GM12878 (cell line): ENCODE results near the gene TAS2R14. TPM values are rescaled to one million over a fixed set of nuclear protein-coding genes. Genes with fewer than 3 reads are reported as not detected.

Experiments used
- ATAC-seq: fragments of 200-7000 bp; cut with Tn5 transposase; 3 replicates; pipeline ENCODE4 v1.9.1; 2020; ENCODE audit warnings: mild to moderate bottlenecking, moderate library complexity
- BruUV-seq: library from RNA; stranded (reverse); fragments of 400-500 nt; replicated peaks from 2 replicates; lab custom pipeline; 2021; lab: Mats Ljungman, UMichigan
- CTCF ChIA-PET: fragments of 300-600 bp; sonication (Branson Sonifier 250); formaldehyde crosslinking; extraction: SDS; loops from one replicate; lab custom pipeline; 2021; ENCODE audit warnings: inconsistent platforms; lab: Yijun Ruan, JAX
- POLR2A ChIA-PET: fragments of 350-600 bp; formaldehyde crosslinking; extraction: SDS; loops from one replicate; lab custom pipeline; 2021; ENCODE audit warnings: inconsistent platforms; lab: Charles Lee
- RAD21 ChIA-PET: fragments of 300-600 bp; sonication (Branson Sonifier 250); formaldehyde crosslinking; loops from one replicate; lab custom pipeline; 2023; ENCODE audit warnings: antibody characterized with exemption; ENCODE audit not compliant: unreplicated experiment; lab: Charles Lee
- SMC1A ChIA-PET: fragments of 300-600 bp; sonication (Branson Sonifier 250); formaldehyde crosslinking; loops from one replicate; lab custom pipeline; 2023; ENCODE audit not compliant: unreplicated experiment, uncharacterized antibody; lab: Charles Lee
- DNase-seq: peaks from one replicate; pipeline ENCODE4 v3.0.0-alpha.2; 2011; ENCODE audit warnings: low read depth, low spot score
- FAIRE-seq: peaks from 3 replicates; lab custom pipeline; 2011; peaks lifted over from hg19 to GRCh38; lab: Jason Lieb, UNC
- H2AFZ ChIP-seq: 2 replicates; pipeline ENCODE4 v1.6.0; 2011; ENCODE audit warnings: low read depth, low read length, control low read depth; ENCODE audit not compliant: control insufficient read depth
- H3K27ac ChIP-seq: 2 replicates; pipeline ENCODE4 v1.5.1; 2011; ENCODE audit warnings: control low read depth; ENCODE audit not compliant: control insufficient read depth, insufficient read depth
- H3K27me3 ChIP-seq, 2 experiments: replicated peaks in 1 of 2; 2 replicates each; pipeline versions ENCODE4 v1.6.0 to v1.6.1; 2011; ENCODE audit warnings: low read length in 1 of 2; ENCODE audit not compliant: control insufficient read depth in 2 of 2, insufficient read depth in 2 of 2
- H3K36me3 ChIP-seq, 2 experiments: 2 replicates each; pipeline ENCODE4 v1.5.1; 2011; ENCODE audit warnings: low read length in 1 of 2; ENCODE audit not compliant: control insufficient read depth in 2 of 2, insufficient read depth in 2 of 2
- H3K4me1 ChIP-seq: 2 replicates; pipeline ENCODE4 v1.6.1; 2011; ENCODE audit warnings: mild to moderate bottlenecking, low read length, moderate library complexity, mixed read lengths; ENCODE audit not compliant: control insufficient read depth, insufficient read depth
- H3K4me2 ChIP-seq: 2 replicates; pipeline ENCODE4 v1.6.0; 2011; ENCODE audit warnings: control low read depth; ENCODE audit not compliant: control insufficient read depth, insufficient read depth
- H3K4me3 ChIP-seq: fragments of 200-600 bp; sonication (generic); 2 replicates; pipeline ENCODE4 v1.5.1; 2016
- H3K79me2 ChIP-seq: 2 replicates; pipeline ENCODE4 v1.6.0; 2011; ENCODE audit warnings: low read length; ENCODE audit not compliant: control insufficient read depth, insufficient read depth
- H3K9ac ChIP-seq: 2 replicates; pipeline ENCODE4 v1.8.0; 2011; ENCODE audit warnings: low read length, control low read depth, mixed read lengths; ENCODE audit not compliant: control insufficient read depth, insufficient read depth
- H3K9me3 ChIP-seq: replicated peaks from 3 replicates; pipeline ENCODE4 v1.5.1; 2011; ENCODE audit warnings: mild to moderate bottlenecking, low read length; ENCODE audit not compliant: control insufficient read depth, insufficient read depth
- H4K20me1 ChIP-seq: 2 replicates; pipeline ENCODE4 v1.6.0; 2011; ENCODE audit not compliant: control insufficient read depth, insufficient read depth
- CEBPB ChIP-seq, 2 experiments: fragments of 150-350 bp in 1 of 2; IDR thresholded peaks; 2 replicates each; pipeline ENCODE4 v1.6.1; 2012 to 2014; ENCODE audit warnings: low read depth in 2 of 2, low read length in 2 of 2, borderline replicate concordance in 1 of 2, inconsistent platforms in 1 of 2
- MYB ChIP-seq: fragments of 150-350 bp; IDR thresholded peaks from 2 replicates; pipeline ENCODE4 v1.6.1; 2014; ENCODE audit warnings: mild to moderate bottlenecking, low read depth, low read length, borderline replicate concordance
- PAX8 ChIP-seq: fragments of 450-650 bp; IDR thresholded peaks from 2 replicates; pipeline ENCODE4 v1.6.1; 2017; ENCODE audit warnings: mild to moderate bottlenecking, moderate library complexity
- RUNX3 ChIP-seq: IDR thresholded peaks from 2 replicates; pipeline ENCODE4 v1.6.1; 2012; ENCODE audit warnings: low read length, inconsistent platforms
- STAT1 ChIP-seq: fragments of 450-650 bp; conservative IDR thresholded peaks from 2 replicates; pipeline ENCODE4 v1.6.1; 2014; ENCODE audit warnings: antibody characterized with exemption, mild to moderate bottlenecking
- TCF3 ChIP-seq: IDR thresholded peaks from 2 replicates; pipeline ENCODE4 v1.6.1; 2012; ENCODE audit warnings: low read depth, mild to moderate bottlenecking, low read length, borderline replicate concordance; ENCODE audit not compliant: insufficient read depth
- ZBTB40 ChIP-seq: fragments of 450-650 bp; IDR thresholded peaks from 2 replicates; pipeline ENCODE4 v1.6.1; 2016; ENCODE audit warnings: mild to moderate bottlenecking, moderate library complexity, borderline replicate concordance
- ZNF274 ChIP-seq: IDR thresholded peaks from one replicate; pipeline ENCODE4 v1.8.0; 2011; ENCODE audit not compliant: insufficient read length, insufficient read depth
- WGBS: methylation state at CpG from one replicate; pipeline ENCODE4 v1.1.6; 2016; ENCODE audit warnings: low lambda C conversion rate; ENCODE audit not compliant: insufficient replicate concordance, insufficient coverage; ENCODE audit errors: missing lambda C conversion rate; 5-methylcytosine and 5-hydroxymethylcytosine counted together
- in situ Hi-C: fragments of 300-500 bp; cut with MboI; formaldehyde crosslinking; loops from 9 replicates; pipeline ENCODE4 v1.14.3; 2018; ENCODE audit warnings: mixed read lengths
- intact Hi-C: fragments of 100-400 bp; cut with micrococcal nuclease; formaldehyde crosslinking; loops from one replicate; pipeline ENCODE4 v1.14.2; 2022; ENCODE audit not compliant: unreplicated experiment
- polyA plus RNA-seq, 11 experiments: library from polyadenylated mRNA; depleted of rRNA in 4 of 11; unstranded in 6 of 11; stranded (reverse) in 5 of 11; fragments of >200 nt; fragmentation: Nextera tagmentation in 4 of 11; fragmentation: Illumina TruSeq in 1 of 11; extraction: Ambion mirVana in 4 of 11; extraction: Trizol in 1 of 11; gene quantifications; 1 replicate in 1 of 11; 2 replicates in 10 of 11; pipeline versions ENCODE4 v1.2.1 to v1.2.3, GENCODE V29; 2011 to 2016; ENCODE audit warnings: inconsistent platforms in 2 of 11, missing spikeins in 2 of 11, low read depth in 1 of 11
- total RNA-seq, 4 experiments: library from RNA; depleted of rRNA in 3 of 4; stranded (reverse); fragments of >200 nt in 3 of 4; fragmentation: Illumina TruSeq in 1 of 4; extraction: Trizol in 1 of 4; gene quantifications; 2 replicates each; pipeline versions ENCODE4 v1.2.1 to v1.2.3, GENCODE V29; 2013 to 2021
- TF ChIP-seq, protein P1 (sequence below): fragments of 450-650 bp; IDR thresholded peaks from 2 replicates; pipeline ENCODE4 v1.6.1; 2017; ENCODE audit warnings: mild to moderate bottlenecking, moderate library complexity

TAS2R14 gene
- total and polyA plus RNA-seq, 10 of the 15 experiments (the other 5 are each of a cell fraction or from before 2014, with no cell fraction given): 1.2 to 4.4 (median 2.2) TPM

GRCh38 chr12:10956085-10956484 lies 17.0 kb upstream of the TAS2R14 start:
- BruUV-seq: no TSS peak
- ATAC-seq (0 out of 3 replicates have a peak, but pooled peaks have one; percentile 26), FAIRE-seq (no peak), DNase-seq (no peak)
- TF ChIP-seq ZNF274 (no peak), RUNX3 (0 out of 2 replicates have a peak, but pooled peaks have one; percentile 9)
- in situ Hi-C loops (no loop called here), intact Hi-C loops (no loop called here)
- H3K9me3 ChIP-seq: no peaks in the 10 kb centered on the region; the same call in 1 of the 3 replicates
- H4K20me1 ChIP-seq: no peaks in the 10 kb centered on the region
- no peak overlapping the region for H3K9ac ChIP-seq
- H3K36me3 ChIP-seq: no peaks in the 10 kb centered on the region; a peak in 1 of 4 replicates
- H2AFZ ChIP-seq: no peak overlapping the region
- H3K79me2 ChIP-seq: peaks cover 2% of the 10 kb centered on the region
- ChIA-PET SMC1A (no interaction called here), POLR2A (no interaction called here), RAD21 (no interaction called here), CTCF (no interaction called here)
- H3K27ac ChIP-seq: no peak overlapping the region
- no peaks in the 10 kb centered on the region for H3K27me3 ChIP-seq
- H3K4me3 ChIP-seq: no peak overlapping the region
- no peaks in the 10 kb centered on the region for H3K4me1 ChIP-seq
- no peak overlapping the region for H3K4me2 ChIP-seq

- in situ Hi-C loops: no loop called here
- H3K27me3 ChIP-seq: no peaks in the 10 kb centered on the region
- no peak overlapping the region for H2AFZ ChIP-seq
- H3K4me2 ChIP-seq: no peak overlapping the region
- no peak overlapping the region for H3K27ac ChIP-seq
- no peak overlapping the region for H3K9ac ChIP-seq
- FAIRE-seq (no peak), DNase-seq (no peak), ATAC-seq (no peak)
- no peaks in the 10 kb centered on the region; a peak in 1 of 4 replicates for H3K36me3 ChIP-seq
- H3K9me3 ChIP-seq: no peaks in the 10 kb centered on the region; the same call in 1 of the 3 replicates
- POLR2A ChIA-PET: no interaction called here
- SMC1A ChIA-PET: interaction anchor here (1.1 kb wide), 1 partner anchor 10 kb away, joined by 3 read pairs; no protein-coding TSS in a partner anchor
- RAD21 ChIA-PET: no interaction called here
- no peaks in the 10 kb centered on the region for H3K4me1 ChIP-seq
- 93% methylated on average over 4 of the region's 4 CpGs for WGBS
- intact Hi-C loops: no loop called here
- CTCF ChIA-PET: interaction anchor here (1.2 kb wide), 1 partner anchor 37 kb away, joined by 3 read pairs; no protein-coding TSS in a partner anchor
- H3K79me2 ChIP-seq: peaks cover 2% of the 10 kb centered on the region
- H4K20me1 ChIP-seq: no peaks in the 10 kb centered on the region
- no TSS peak for BruUV-seq
- no peak overlapping the region for H3K4me3 ChIP-seq
- TF ChIP-seq, protein P1, sequence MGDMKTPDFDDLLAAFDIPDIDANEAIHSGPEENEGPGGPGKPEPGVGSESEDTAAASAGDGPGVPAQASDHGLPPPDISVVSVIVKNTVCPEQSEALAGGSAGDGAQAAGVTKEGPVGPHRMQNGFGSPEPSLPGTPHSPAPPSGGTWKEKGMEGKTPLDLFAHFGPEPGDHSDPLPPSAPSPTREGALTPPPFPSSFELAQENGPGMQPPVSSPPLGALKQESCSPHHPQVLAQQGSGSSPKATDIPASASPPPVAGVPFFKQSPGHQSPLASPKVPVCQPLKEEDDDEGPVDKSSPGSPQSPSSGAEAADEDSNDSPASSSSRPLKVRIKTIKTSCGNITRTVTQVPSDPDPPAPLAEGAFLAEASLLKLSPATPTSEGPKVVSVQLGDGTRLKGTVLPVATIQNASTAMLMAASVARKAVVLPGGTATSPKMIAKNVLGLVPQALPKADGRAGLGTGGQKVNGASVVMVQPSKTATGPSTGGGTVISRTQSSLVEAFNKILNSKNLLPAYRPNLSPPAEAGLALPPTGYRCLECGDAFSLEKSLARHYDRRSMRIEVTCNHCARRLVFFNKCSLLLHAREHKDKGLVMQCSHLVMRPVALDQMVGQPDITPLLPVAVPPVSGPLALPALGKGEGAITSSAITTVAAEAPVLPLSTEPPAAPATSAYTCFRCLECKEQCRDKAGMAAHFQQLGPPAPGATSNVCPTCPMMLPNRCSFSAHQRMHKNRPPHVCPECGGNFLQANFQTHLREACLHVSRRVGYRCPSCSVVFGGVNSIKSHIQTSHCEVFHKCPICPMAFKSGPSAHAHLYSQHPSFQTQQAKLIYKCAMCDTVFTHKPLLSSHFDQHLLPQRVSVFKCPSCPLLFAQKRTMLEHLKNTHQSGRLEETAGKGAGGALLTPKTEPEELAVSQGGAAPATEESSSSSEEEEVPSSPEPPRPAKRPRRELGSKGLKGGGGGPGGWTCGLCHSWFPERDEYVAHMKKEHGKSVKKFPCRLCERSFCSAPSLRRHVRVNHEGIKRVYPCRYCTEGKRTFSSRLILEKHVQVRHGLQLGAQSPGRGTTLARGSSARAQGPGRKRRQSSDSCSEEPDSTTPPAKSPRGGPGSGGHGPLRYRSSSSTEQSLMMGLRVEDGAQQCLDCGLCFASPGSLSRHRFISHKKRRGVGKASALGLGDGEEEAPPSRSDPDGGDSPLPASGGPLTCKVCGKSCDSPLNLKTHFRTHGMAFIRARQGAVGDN: no peak
- no peak for TF ChIP-seq TCF3
- no peak for TF ChIP-seq PAX8
- no peak for TF ChIP-seq ZBTB40
- no peak for TF ChIP-seq MYB
- no peak for TF ChIP-seq CEBPB (IDR thresholded peaks at IDR 0.05; ENCODE audit: borderline replicate concordance in 1 of 2, low read depth in 2 of 2, low read length in 2 of 2)
- TF ChIP-seq STAT1: no peak
Observed at GRCh38 chr12:10952645-10953044, 13.6 kb upstream of the TAS2R14 start.
